ENCODE measurements around the gene CCDC9B.

Gene CCDC9B

GRCh38 chr15:40305281-40305680 is 35.5 kb downstream of the CCDC9B start:
- no peak for DNase-seq

- no peak for DNase-seq
These were observed 37.2 kb downstream of the CCDC9B start for GRCh38 chr15:40303576-40303975.

GRCh38 chr15:40302981-40303380 is 37.8 kb downstream of the CCDC9B start:
- no peak for DNase-seq

- DNase-seq = no peak
These were observed 38.4 kb downstream of the CCDC9B start for GRCh38 chr15:40302288-40302886.

GRCh38 chr15:40301467-40302179 is 39.1 kb downstream of the CCDC9B start:
- DNase-seq = no peak

- DNase-seq = no peak
These were observed 40.0 kb downstream of the CCDC9B start for GRCh38 chr15:40300771-40301170.

- no peak for DNase-seq
These were observed 40.4 kb downstream of the CCDC9B start for GRCh38 chr15:40300367-40300766.

- DNase-seq = no peak
These were observed 42.4 kb downstream of the CCDC9B start for GRCh38 chr15:40298216-40298935.

GRCh38 chr15:40297356-40297755 is 43.4 kb downstream of the CCDC9B start:
- DNase-seq = no peak

GRCh38 chr15:40296561-40297230 is 44.0 kb downstream of the CCDC9B start:
- no peak for DNase-seq

GRCh38 chr15:40295877-40296560 is 44.7 kb downstream of the CCDC9B start:
- no peak for DNase-seq

- no peak for DNase-seq
These were observed 45.4 kb downstream of the CCDC9B start for GRCh38 chr15:40295297-40295696.

GRCh38 chr15:40293905-40294895 is 46.5 kb downstream of the CCDC9B start:
- no peak for DNase-seq

GRCh38 chr15:40293006-40293405 is 47.7 kb downstream of the CCDC9B start:
- DNase-seq = no peak

GRCh38 chr15:40292246-40292645 is 48.5 kb downstream of the CCDC9B start:
- no peak for DNase-seq

GRCh38 chr15:40290918-40291574 is 49.7 kb downstream of the CCDC9B start:
- DNase-seq = peak; percentile 3

GRCh38 chr15:40290545-40290917 is 50.2 kb downstream of the CCDC9B start:
- DNase-seq = no peak

GRCh38 chr15:40289140-40289775 is 51.5 kb downstream of the CCDC9B start:
- DNase-seq = no peak

GRCh38 chr15:40287968-40288367 is 52.8 kb downstream of the CCDC9B start:
- no peak for DNase-seq

- DNase-seq = no peak
These were observed 53.2 kb downstream of the CCDC9B start for GRCh38 chr15:40287505-40287904.

GRCh38 chr15:40286794-40287193 is 53.9 kb downstream of the CCDC9B start:
- DNase-seq = no peak
